Erythroblast (primary cell): Measurements from ENCODE around the gene CPN1.

ENCODE experiments used
- GATA1 ChIP-seq: IDR thresholded peaks from 2 replicates; pipeline ENCODE4 v1.6.1; 2011; ENCODE audit warnings: low read depth, mild to moderate bottlenecking, control low read depth, low read length, moderate library complexity
- POLR2A ChIP-seq: IDR thresholded peaks from 2 replicates; pipeline ENCODE4 v1.6.1; 2011; ENCODE audit warnings: mild to moderate bottlenecking, low read length

GRCh38 chr10:100129424-100129823, 47.8 kb upstream of the CPN1 start:
- TF ChIP-seq POLR2A, result no peak
- no peak for TF ChIP-seq GATA1
